IPS-18a (cell line): ENCODE measurements around the gene PDE11A.
"Not testable (repeated sequence)": the region's sequence is repeated elsewhere in the genome, so short reads cannot be mapped to it uniquely, and the experiment has no call there.

Experiments used
- H3K27ac ChIP-seq: one replicate; pipeline ENCODE4 v1.5.1; 2013; ENCODE audit warnings: low read length
- H3K27me3 ChIP-seq: one replicate; pipeline ENCODE4 v1.6.1; 2013; ENCODE audit warnings: mild to moderate bottlenecking, low read length; ENCODE audit not compliant: control insufficient read depth, insufficient read depth
- H3K36me3 ChIP-seq: one replicate; pipeline ENCODE4 v1.6.1; 2013; ENCODE audit warnings: low read depth, low read length; ENCODE audit not compliant: control insufficient read depth
- H3K4me1 ChIP-seq: one replicate; pipeline ENCODE4 v1.6.1; 2013; ENCODE audit warnings: low read depth, low read length; ENCODE audit not compliant: control insufficient read depth
- H3K4me3 ChIP-seq: one replicate; pipeline ENCODE4 v1.5.1; 2013; ENCODE audit warnings: low read length
- H3K9ac ChIP-seq: one replicate; pipeline ENCODE4 v1.6.1; 2013; ENCODE audit warnings: mild to moderate bottlenecking, low read length, moderate library complexity
- H3K9me3 ChIP-seq: one replicate; pipeline ENCODE4 v1.6.1; 2013; ENCODE audit warnings: low read depth, low read length; ENCODE audit not compliant: control insufficient read depth

Gene PDE11A

DNA sequence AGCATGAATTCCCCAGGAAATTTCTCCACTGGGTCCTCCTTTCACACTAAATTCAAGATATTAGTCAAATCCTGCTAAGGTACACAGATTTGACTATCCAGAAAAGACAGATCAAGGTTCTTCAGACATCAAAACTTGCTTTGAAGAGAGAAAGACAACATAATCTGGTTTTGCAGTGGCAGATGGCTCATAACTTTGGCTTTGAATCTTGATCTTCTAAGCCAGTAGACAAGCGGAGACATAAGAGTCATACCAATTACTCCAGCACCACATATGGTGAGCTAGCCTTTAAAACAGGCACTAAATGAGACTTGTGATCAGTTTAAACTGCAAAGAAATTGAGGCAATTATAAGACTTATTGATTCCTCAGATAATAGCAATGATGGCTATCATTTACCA is 29.3 kb downstream of the PDE11A start:
- Histone ChIP-seq H3K4me3 (no peak overlapping the region), H3K9me3 (no peaks in the 10 kb centered on the region), H3K4me1 (no peaks in the 10 kb centered on the region), H3K27ac (no peak overlapping the region), H3K27me3 (no peaks in the 10 kb centered on the region), H3K9ac (no peak overlapping the region), H3K36me3 (no peaks in the 10 kb centered on the region)

DNA sequence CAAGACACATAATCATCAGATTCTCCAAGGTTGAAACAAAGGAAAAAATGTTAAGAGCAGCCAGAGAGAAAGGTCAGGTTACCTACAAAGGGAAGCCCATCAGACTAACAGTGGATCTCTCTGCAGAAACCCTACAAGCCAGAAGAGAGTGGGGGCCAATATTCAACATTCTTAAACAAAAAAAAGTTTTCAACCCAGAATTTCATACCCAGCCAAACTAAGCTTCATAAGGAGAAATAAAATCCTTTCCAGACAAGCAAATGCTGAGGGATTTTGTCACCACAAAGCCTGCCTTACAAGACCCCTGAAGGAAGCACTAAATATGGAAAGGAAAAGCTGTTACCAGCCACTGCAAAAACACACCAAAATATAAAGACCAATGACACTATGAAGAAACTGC is 39.0 kb downstream of the PDE11A start:
- H3K36me3 ChIP-seq, H3K27ac ChIP-seq, H3K9me3 ChIP-seq, H3K4me1 ChIP-seq, H3K27me3 ChIP-seq, H3K9ac ChIP-seq, H3K4me3 ChIP-seq: not testable (repeated sequence)

DNA sequence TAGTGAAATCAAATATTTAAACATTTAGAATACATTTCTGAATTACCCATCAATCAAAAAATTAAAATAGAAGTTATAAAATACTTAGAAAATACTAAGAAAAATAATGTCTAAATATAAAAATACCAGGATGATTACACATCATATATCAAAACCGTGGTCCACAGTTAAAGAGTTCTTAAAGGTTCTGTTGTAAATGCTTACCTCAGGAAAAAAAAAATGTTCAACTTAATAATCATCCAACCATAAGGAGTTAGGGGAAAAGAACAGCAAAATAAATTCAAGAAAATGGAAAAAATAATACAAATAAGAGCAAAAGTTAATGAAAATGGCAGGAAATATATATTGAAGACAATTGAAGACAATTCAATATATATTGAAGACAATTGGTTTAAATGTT is 43.2 kb downstream of the PDE11A start:
- Histone ChIP-seq H3K4me3 (no peak overlapping the region), H3K9ac (no peak overlapping the region), H3K4me1 (no peaks in the 10 kb centered on the region), H3K9me3 (no peaks in the 10 kb centered on the region), H3K27me3 (no peaks in the 10 kb centered on the region), H3K27ac (no peak overlapping the region), H3K36me3 (no peaks in the 10 kb centered on the region)

DNA sequence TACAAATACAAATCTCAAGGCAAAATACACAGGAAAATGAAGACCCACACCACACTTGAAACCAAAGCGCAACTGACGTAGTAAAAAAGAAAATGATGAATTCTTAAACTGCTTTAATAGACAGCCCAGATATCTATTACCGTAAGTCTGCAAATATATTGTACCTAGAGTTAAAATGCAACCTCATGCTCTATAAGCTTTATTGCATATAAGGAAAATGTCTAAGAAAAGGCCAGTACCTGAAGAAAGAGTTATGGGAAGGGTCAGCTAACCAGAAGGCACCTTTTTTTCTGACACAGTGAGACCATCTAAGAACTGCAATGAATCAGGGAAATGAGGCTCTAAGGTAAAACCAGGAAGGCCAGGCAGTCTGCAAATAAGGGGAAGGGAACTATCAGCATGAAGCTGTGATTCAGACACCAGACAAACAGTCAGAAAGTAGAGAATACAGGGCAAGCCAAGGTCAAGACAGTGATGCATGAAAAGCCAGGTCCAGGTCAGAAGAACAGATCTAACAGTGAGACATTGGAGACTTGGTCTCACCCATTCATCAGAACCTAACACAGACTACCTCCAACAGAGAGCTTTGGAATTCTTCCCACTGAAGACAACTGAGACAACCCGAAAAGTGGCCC is 46.9 kb downstream of the PDE11A start:
- no peak overlapping the region for H3K27ac ChIP-seq
- no peaks in the 10 kb centered on the region for H3K9me3 ChIP-seq
- no peak overlapping the region for H3K4me3 ChIP-seq
- no peak overlapping the region for H3K9ac ChIP-seq
- no peaks in the 10 kb centered on the region for H3K27me3 ChIP-seq
- no peaks in the 10 kb centered on the region for H3K36me3 ChIP-seq
- no peaks in the 10 kb centered on the region for H3K4me1 ChIP-seq

DNA sequence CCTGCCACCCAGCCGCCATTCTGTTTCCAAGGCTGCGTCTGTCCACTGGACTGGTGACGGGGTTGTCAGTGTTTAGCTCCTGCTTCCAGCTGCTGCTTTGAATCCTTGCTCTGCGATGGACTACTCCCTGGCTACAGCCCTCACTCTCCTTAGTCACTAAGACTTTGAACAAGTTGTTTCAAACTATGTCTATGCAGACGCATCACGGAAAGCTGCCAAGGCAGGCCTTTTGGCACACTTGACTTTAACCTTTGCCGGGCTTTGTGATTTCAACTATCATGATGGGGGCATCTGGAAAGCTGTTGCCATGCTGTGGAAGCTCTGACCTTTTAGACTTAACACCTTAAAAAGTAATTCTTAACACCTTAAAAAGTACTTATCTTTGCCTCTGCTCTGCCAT is 54.4 kb downstream of the PDE11A start:
- Histone ChIP-seq H3K27me3 (no peaks in the 10 kb centered on the region), H3K9ac (no peak overlapping the region), H3K4me1 (no peaks in the 10 kb centered on the region), H3K4me3 (no peak overlapping the region), H3K36me3 (no peaks in the 10 kb centered on the region), H3K27ac (no peak overlapping the region), H3K9me3 (no peaks in the 10 kb centered on the region)

DNA sequence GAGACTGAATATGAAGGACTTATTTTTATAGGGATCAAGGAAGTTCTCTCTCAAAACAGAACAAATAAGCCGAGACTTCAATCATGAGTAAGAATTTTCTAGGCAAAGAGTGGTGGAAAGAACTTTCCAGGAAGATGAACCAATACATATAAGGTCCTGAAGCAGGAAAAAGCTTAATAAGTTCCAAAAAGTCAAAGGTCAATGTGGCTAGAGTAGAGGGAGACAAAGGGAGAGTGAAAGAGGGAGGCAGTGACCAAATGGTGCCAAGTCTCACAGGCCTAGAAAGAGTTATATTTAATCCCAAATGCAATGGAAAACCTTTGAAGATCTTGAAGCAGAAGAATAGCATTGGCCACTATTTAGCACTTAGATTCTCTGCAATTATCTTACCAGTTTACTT is 56.0 kb downstream of the PDE11A start:
- Histone ChIP-seq H3K27me3 (no peaks in the 10 kb centered on the region), H3K27ac (no peak overlapping the region), H3K4me3 (no peak overlapping the region), H3K4me1 (no peaks in the 10 kb centered on the region), H3K36me3 (no peaks in the 10 kb centered on the region), H3K9me3 (no peaks in the 10 kb centered on the region), H3K9ac (no peak overlapping the region)

DNA sequence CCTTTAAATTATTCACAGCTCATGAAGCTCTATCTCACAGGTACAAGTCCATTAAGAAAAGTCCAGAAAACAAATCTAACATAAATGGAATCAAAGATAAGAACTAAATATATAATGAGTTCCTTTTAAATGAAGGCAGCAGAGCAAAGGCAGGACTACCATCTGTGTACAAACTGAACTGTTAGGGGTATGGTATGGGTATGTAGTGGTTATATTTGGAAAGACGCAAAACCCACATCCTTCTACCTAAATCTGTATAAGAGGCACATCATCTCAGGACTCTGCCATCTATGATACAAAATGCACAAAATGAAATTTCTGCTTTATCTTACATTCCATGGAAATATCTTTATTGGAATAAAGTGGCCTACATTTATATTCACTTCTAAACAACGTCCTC is 59.9 kb downstream of the PDE11A start:
- H3K27me3 ChIP-seq: no peaks in the 10 kb centered on the region
- H3K27ac ChIP-seq: no peak overlapping the region
- H3K4me1 ChIP-seq: no peaks in the 10 kb centered on the region
- no peaks in the 10 kb centered on the region for H3K9me3 ChIP-seq
- H3K9ac ChIP-seq: no peak overlapping the region
- H3K36me3 ChIP-seq: no peaks in the 10 kb centered on the region
- no peak overlapping the region for H3K4me3 ChIP-seq

DNA sequence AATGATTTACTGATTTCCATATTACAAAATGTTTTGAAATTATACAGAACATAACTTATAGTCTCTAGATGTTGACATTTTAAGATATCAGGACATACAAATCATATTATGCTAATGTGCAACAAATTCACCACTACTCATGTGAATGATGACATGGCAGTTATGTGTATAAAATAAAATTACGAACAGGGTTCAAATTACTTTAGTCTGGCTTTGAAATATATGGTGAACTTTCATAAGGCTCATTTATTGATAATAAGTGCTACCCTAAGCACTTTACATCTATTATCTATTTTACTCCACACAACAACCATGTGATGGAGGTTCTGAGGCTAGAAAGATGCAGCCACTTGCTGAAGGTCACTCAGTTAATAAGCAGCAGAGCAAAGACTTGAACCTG is 62.8 kb downstream of the PDE11A start:
- H3K27ac ChIP-seq: no peak overlapping the region
- H3K9me3 ChIP-seq: no peaks in the 10 kb centered on the region
- H3K4me1 ChIP-seq: no peaks in the 10 kb centered on the region
- H3K27me3 ChIP-seq: no peaks in the 10 kb centered on the region
- no peak overlapping the region for H3K4me3 ChIP-seq
- H3K36me3 ChIP-seq: no peaks in the 10 kb centered on the region
- no peak overlapping the region for H3K9ac ChIP-seq

DNA sequence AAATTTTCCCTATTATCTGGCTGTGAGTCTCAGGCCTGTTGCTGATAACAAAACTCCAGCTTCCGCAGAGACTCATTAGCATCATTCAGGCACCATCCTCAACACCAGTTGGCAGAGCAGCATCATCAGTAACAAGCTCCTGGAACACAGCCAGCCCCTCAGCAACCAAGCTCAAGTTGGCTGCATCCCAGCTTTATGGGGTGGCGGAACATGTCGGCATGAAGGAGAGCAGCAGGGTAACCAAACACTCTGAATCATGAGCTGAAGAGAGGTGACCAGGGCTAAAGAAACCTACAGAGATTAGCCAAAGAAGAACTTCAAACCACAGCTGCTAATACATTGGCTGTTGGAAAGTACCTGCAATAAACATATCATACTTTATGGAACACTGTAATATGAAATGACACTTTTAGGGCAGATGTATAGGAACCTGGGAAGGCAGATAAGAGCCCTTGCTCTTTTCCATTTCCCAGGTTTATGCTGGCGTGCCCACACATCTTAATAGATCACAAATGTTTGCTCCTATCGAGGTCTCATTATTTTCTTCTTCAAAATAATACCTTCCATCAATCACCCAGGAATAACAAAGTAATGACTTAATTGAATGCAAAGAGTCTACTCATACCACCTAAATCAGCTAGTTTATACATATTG is 63.8 kb downstream of the PDE11A start:
- H3K9me3 ChIP-seq: no peaks in the 10 kb centered on the region
- H3K27ac ChIP-seq: no peak overlapping the region
- no peaks in the 10 kb centered on the region for H3K27me3 ChIP-seq
- H3K4me1 ChIP-seq: no peaks in the 10 kb centered on the region
- H3K4me3 ChIP-seq: no peak overlapping the region
- no peaks in the 10 kb centered on the region for H3K36me3 ChIP-seq
- no peak overlapping the region for H3K9ac ChIP-seq

DNA sequence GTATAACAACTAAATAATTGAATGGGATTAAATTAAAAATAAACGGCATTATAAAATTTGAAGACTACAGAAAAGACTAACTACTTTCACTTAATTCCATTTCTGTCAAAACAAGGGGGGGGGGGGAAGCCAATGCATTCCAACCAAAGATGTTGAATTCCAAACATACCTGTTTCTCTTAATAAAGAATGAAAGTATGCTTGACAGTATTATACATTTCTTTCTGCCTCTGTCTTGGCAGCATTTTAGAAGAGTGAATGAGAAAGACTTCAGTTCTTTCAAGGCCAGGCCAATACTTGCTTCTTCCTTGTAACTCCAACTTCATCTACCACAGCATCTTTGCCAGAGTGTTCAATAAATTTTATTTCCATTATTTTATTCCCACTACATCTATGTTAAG is 65.9 kb downstream of the PDE11A start:
- no peaks in the 10 kb centered on the region for H3K36me3 ChIP-seq
- H3K9me3 ChIP-seq: no peaks in the 10 kb centered on the region

DNA sequence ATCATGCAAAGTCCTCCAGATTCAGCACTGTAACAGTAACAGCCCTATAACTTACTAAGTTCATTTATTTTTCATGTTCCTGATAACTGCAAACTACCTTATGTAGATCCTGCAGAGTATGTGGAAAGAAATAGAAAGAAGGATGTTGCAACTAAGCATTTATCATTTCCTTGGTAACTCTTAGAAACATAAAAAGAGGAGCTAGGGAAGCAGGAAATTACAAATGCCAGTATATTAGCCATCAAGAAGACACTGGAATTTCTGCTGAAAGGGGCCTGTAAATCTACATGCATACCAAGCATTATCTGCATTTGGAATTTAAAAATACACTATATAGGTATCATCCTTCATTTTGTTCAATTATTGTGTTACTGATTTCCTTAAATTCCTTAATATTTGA is 66.8 kb downstream of the PDE11A start:
- no peak overlapping the region for H3K4me3 ChIP-seq
- H3K9me3 ChIP-seq: no peaks in the 10 kb centered on the region
- no peak overlapping the region for H3K9ac ChIP-seq
- no peaks in the 10 kb centered on the region for H3K36me3 ChIP-seq
- H3K27me3 ChIP-seq: no peaks in the 10 kb centered on the region
- H3K27ac ChIP-seq: no peak overlapping the region
- no peaks in the 10 kb centered on the region for H3K4me1 ChIP-seq

More for the DNA sequence above, 65.9 kb downstream of the PDE11A start:
- Histone ChIP-seq H3K27ac (no peak overlapping the region), H3K4me3 (no peak overlapping the region), H3K27me3 (no peaks in the 10 kb centered on the region), H3K9ac (no peak overlapping the region), H3K4me1 (no peaks in the 10 kb centered on the region)

DNA sequence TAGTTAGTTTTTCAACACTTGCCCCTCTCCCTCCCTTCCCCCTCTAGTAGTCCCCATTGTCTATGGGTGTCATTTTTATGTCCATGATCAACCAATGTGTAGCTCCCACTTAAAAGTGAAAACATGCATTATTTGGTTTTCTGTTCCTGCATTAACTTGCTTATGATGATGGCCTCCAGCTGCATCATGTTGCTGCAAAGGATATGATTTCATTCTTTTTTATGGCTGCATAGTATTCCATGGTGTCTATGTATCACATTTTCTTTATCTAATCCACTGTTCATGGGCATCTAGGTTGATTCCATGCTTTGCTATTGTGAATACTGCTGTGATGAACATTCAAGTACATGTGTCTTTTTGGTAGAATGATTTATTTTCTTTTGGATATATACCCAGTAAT is 70.5 kb downstream of the PDE11A start:
- H3K36me3 ChIP-seq: no peaks in the 10 kb centered on the region
- H3K27me3 ChIP-seq: no peaks in the 10 kb centered on the region
- no peaks in the 10 kb centered on the region for H3K9me3 ChIP-seq
- H3K9ac ChIP-seq: no peak overlapping the region
- no peak overlapping the region for H3K4me3 ChIP-seq
- no peaks in the 10 kb centered on the region for H3K4me1 ChIP-seq
- H3K27ac ChIP-seq: no peak overlapping the region
